C4-2B (cell line): ENCODE data around the gene ZCCHC4.

Experiments
- CTCF ChIP-seq: fragments of 450-650 bp; conservative IDR thresholded peaks from 2 replicates; pipeline ENCODE4 v1.5.1; 2017; ENCODE audit warnings: mild to moderate bottlenecking
- ZFX ChIP-seq: fragments of 450-650 bp; IDR thresholded peaks from 2 replicates; pipeline ENCODE4 v1.6.1; 2017

- TF ChIP-seq CTCF (no peak), ZFX (no peak)
Measured at GRCh38 chr4:25347971-25348370, 35.4 kb downstream of the ZCCHC4 start.
